HFFc6 (cell line): ENCODE results near the gene RAMAC. TPM values are rescaled to one million over a fixed set of nuclear protein-coding genes. Genes with fewer than 3 reads are reported as not detected.
"Not testable (repeated sequence)": the region's sequence is repeated elsewhere in the genome, so short reads cannot be mapped to it uniquely, and the experiment has no call there.

Experiments used
- DNase-seq: peaks from one replicate; pipeline ENCODE4 v3.0.0-alpha.2; 2018
- H3K27ac Mint-ChIP-seq: 2 replicates; pipeline ENCODE4 v1.8.0; 2020; ENCODE audit warnings: mild to moderate bottlenecking, mixed read lengths
- H3K27me3 Mint-ChIP-seq: 2 replicates; pipeline ENCODE4 v1.8.0; 2021; ENCODE audit warnings: mild to moderate bottlenecking, moderate library complexity, mixed read lengths; ENCODE audit not compliant: insufficient read depth
- H3K36me3 Mint-ChIP-seq: 2 replicates; pipeline ENCODE4 v1.8.0; 2021; ENCODE audit warnings: low read depth, mixed read lengths
- H3K4me1 Mint-ChIP-seq: 2 replicates; pipeline ENCODE4 v1.8.0; 2020; ENCODE audit warnings: low read depth, mixed read lengths
- H3K4me3 Mint-ChIP-seq: 2 replicates; pipeline ENCODE4 v1.8.0; 2020; ENCODE audit warnings: mild to moderate bottlenecking, moderate library complexity, mixed read lengths
- H3K9me3 Mint-ChIP-seq: 2 replicates; pipeline ENCODE4 v1.8.0; 2020; ENCODE audit warnings: mild to moderate bottlenecking, mixed read lengths
- CTCF ChIP-seq: fragments of 200-600 bp; sonication (generic); IDR thresholded peaks from 2 replicates; pipeline ENCODE4 v1.5.0; 2021; ENCODE audit warnings: antibody characterized with exemption, mild to moderate bottlenecking
- total RNA-seq, 6 experiments: library from RNA; stranded (reverse); fragmentation: NEBNext Ultra II Directional; extraction: Animal tissue kit (Norgen Biotek cat#: 25700); gene quantifications; 2 replicates in 1 of 6; 3 replicates in 5 of 6; pipeline ENCODE4 v1.2.3, GENCODE V29; 2021

The RAMAC gene
- total RNA-seq, 6 experiments from 2014 or later: 18.6 to 22.0 (median 20.3) TPM

- Mint-ChIP-seq H3K27ac (peak overlapping the region; percentile 73), H3K4me3 (peak overlapping the region; percentile 88), H3K27me3 (no peaks in the 10 kb centered on the region; the same call in 1 of the 2 replicates), H3K36me3 (no peaks in the 10 kb centered on the region), H3K9me3 (no peaks in the 10 kb centered on the region), H3K4me1 (peaks cover 20% of the 10 kb centered on the region)
- TF ChIP-seq CTCF: peak; percentile 81
- DNase-seq: peak; percentile 70
These were observed 14.1 kb downstream of the RAMAC start for GRCh38 chr15:82999905-83000671.

GRCh38 chr15:83000672-83001031 lies 14.6 kb downstream of the RAMAC start:
- Mint-ChIP-seq H3K4me1 (peaks cover 19% of the 10 kb centered on the region), H3K4me3 (peak overlapping the region; percentile 88)
- H3K36me3 Mint-ChIP-seq, H3K9me3 Mint-ChIP-seq, H3K27ac Mint-ChIP-seq, DNase-seq, H3K27me3 Mint-ChIP-seq: not testable (repeated sequence)
- TF ChIP-seq CTCF: peak; percentile 43; the same call in 1 of the 2 replicates

GRCh38 chr15:83010709-83011270 lies 24.8 kb downstream of the RAMAC start:
- H3K36me3 Mint-ChIP-seq: peaks cover 16% of the 10 kb centered on the region

GRCh38 chr15:83011271-83012075 lies 25.5 kb downstream of the RAMAC start, which contains the start of gene C15orf40:
TSS of gene C15orf40 (minus strand) at chr15:83011639. CDS start at chr15:83011607, 32 bp downstream.
- Mint-ChIP-seq H3K36me3 (peaks cover 16% of the 10 kb centered on the region), H3K9me3 (no peaks in the 10 kb centered on the region), H3K27ac (peak within 1 kb of the TSS; percentile 83), H3K27me3 (no peaks in the 10 kb centered on the region; the same call in 1 of the 2 replicates), H3K4me3 (peak within 1 kb of the TSS; percentile 94), H3K4me1 (peaks cover 30% of the 10 kb centered on the region)
- peak; percentile 60; the same call in 1 of the 2 replicates for TF ChIP-seq CTCF
- peak; percentile 83 for DNase-seq

More at GRCh38 chr15:83010709-83011270, 24.8 kb downstream of the RAMAC start:
- no peaks in the 10 kb centered on the region for H3K9me3 Mint-ChIP-seq
- peak overlapping the region; percentile 83 for H3K27ac Mint-ChIP-seq
- no peaks in the 10 kb centered on the region; the same call in 1 of the 2 replicates for H3K27me3 Mint-ChIP-seq
- peaks cover 30% of the 10 kb centered on the region for H3K4me1 Mint-ChIP-seq
- peak; percentile 79 for DNase-seq
- H3K4me3 Mint-ChIP-seq: peak overlapping the region; percentile 94
- peak; percentile 89 for TF ChIP-seq CTCF

- Mint-ChIP-seq H3K9me3 (no peaks in the 10 kb centered on the region), H3K36me3 (peaks cover 13% of the 10 kb centered on the region), H3K4me1 (peaks cover 30% of the 10 kb centered on the region), H3K27me3 (no peaks in the 10 kb centered on the region; the same call in 1 of the 2 replicates), H3K4me3 (peak overlapping the region; percentile 94), H3K27ac (peak overlapping the region; percentile 83)
- TF ChIP-seq CTCF: no peak
- no peak for DNase-seq
These were observed 26.0 kb downstream of the RAMAC start for GRCh38 chr15:83012076-83012426.
